HG03460 (cell line): ENCODE data around the gene NRIP1.
"Not testable (repeated sequence)": the region's sequence is repeated elsewhere in the genome, so short reads cannot be mapped to it uniquely, and the experiment has no call there.

ENCODE experiments used
- ATAC-seq: cut with Tn5 transposase; IDR thresholded peaks from one replicate; pipeline ENCODE4 v1.9.1; 2021; ENCODE audit not compliant: unreplicated experiment

Gene NRIP1

GRCh38 chr21:15039607-15040299 lies 25.0 kb downstream of the NRIP1 start:
- ATAC-seq: no peak

GRCh38 chr21:15037900-15038293 lies 26.9 kb downstream of the NRIP1 start:
- no peak for ATAC-seq

DNA sequence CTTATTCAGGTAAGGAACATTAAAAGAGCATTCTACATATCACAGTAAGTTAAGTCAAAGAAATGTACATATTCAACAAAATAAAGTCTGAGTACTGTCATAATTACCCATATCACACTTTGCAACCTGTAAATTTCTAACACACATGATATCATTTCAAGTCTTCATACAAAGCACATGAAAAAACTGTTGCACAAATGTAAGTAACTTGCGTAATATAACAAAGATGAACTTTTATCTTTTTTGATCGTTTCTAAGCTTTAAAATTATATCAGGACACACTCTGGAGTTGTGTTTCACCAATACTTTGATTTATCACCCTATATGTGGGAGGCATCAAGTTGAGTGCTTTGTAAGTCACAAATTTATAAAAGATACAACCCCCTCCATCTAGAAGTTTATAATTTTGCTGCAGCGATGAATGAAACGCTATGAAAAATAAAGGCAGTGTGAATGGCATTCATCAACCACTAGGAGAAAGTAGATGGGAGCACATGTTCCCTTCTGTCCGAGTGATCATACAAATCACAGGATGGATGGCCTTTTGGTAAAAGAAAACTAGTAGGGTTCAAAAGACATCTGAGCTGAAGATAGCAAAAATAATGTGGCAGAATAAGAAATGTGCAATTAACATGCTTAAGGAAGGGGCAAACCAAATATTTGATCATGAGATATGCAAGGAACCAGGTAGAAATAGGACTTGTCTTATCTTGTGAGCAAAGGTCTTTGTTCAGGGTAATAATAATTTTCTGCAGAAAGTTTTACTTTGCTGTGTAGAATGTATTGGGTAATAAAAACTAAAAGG lies 27.5 kb downstream of the NRIP1 start:
- ATAC-seq: no peak

DNA sequence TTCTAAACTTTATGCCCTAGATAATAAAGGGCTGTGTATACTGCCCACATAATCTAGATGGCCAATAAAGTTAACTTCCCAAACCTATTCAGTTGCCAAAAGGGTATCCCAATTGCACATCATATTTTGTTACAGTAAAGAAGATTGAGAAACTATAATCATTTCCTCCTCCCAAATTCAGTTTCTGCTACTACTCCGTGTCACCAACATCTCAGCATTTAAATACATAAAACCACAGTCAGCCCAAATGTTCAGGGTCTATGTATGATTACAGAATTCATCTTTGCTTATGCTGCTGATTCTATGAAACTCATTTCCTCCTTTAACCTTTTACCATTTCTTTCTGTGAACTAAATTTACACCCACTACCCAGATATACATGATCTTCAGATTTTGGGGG lies 28.6 kb downstream of the NRIP1 start:
- no peak for ATAC-seq

- no peak for ATAC-seq
Measured at GRCh38 chr21:15034126-15034853, 30.5 kb downstream of the NRIP1 start.

- ATAC-seq: no peak
Measured at GRCh38 chr21:15031790-15032357, 32.9 kb downstream of the NRIP1 start.

DNA sequence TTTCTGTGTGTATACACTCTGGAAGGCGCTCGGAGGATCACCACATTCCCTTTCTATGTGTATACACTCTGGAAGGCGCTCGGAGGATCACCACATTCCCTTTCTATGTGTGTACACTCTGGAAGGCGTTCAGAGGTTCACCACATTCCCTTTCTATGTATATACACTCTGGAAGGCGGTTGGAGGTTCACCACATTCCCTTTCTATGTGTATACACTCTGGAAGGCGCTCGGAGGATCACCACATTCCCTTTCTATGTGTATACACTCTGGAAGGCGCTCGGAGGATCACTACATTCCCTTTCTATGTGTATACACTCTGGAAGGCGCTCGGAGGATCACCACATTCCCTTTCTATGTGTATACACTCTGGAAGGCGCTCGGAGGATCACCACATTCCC lies 33.4 kb downstream of the NRIP1 start:
- not testable (repeated sequence) for ATAC-seq

- not testable (repeated sequence) for ATAC-seq
Measured at GRCh38 chr21:15030861-15031260, 33.9 kb downstream of the NRIP1 start.

DNA sequence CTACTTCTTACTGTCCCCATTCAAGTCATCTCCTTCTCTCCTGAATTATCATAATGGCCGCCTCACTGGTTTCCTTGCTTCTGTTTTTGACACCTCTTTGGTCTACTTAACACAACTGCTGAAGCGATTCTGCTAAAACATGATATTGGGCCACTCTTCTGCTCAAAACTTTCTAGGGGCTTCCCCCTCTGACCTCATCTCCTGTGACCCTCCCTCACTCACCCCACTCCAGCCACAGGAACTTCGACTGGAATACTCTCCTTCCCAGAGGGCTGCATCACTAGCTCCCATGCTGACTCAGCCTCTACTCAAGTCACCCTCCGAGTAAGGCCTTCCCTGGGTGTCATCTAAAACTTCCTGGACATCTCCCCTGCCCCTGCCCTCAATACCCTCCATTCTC lies 35.7 kb downstream of the NRIP1 start:
- ATAC-seq: no peak

DNA sequence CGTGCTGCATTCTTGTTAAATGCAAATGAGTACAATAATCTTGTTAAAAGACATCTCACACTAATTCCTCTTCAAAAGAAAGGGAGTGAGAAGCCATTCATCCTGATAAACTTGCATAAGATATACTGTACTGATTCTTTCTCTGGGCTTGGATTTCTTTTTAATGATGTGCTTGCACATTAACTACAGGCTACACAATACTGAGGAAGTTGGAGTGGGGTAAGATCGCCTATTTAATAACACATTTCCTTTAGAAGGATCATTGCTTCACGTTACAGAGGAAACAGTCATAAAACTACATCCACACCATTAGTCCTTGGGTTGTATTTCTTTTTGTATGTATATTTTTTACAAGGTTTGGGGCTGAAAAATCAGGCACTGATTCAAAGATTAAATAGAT lies 36.6 kb downstream of the NRIP1 start:
- ATAC-seq: no peak

GRCh38 chr21:15027056-15027455 lies 37.7 kb downstream of the NRIP1 start:
- no peak for ATAC-seq

- no peak for ATAC-seq
Measured at GRCh38 chr21:15026370-15026769, 38.4 kb downstream of the NRIP1 start.

DNA sequence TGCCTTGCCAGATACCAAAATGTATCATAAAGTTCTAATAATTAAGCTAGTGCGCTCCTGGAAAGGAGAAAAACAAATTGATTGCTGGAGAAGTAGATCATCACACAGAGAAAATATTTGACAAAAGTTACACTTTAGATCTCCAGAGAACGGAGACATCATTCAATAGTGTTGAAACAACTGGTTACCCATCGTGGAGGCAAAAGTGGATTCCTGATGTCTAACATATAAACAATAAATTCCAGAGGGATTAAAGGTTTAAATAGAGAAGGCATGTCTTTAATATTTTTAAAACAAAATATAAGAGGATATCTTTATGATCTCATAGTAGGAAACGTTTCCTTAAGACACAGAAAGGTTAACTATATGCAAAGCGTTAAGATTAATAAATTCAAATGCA lies 41.0 kb downstream of the NRIP1 start:
- ATAC-seq: no peak

DNA sequence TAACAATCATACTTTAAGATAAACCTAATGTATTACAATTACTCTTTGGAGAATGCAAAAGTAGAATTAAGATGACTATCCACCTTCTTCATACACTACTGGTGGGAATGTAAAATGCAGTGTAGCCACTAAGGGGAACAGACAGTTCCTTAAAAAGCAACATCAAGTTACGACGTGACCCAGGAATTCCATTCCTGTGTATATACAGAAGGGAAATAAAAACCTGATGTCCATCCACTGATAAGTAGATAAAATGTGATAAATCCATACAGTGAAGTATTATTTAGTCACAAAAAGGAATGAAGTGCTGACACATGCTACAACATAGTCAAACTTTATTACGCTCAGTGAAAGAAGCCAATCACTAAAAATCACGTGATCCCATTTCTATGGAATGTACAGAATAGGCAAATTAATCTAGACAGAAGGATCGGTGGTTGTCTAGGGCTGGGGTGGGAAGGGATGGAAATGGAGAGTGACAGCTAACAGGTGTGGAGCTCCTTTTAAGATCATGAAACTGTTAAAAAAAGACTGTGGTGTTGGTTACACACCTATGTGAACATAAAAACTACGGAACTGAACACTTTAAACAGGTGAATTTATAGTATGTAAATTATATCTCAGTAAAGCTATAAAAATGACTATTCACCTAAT lies 42.1 kb downstream of the NRIP1 start:
- ATAC-seq: no peak

GRCh38 chr21:15020797-15021196 lies 44.0 kb downstream of the NRIP1 start:
- ATAC-seq: no peak

DNA sequence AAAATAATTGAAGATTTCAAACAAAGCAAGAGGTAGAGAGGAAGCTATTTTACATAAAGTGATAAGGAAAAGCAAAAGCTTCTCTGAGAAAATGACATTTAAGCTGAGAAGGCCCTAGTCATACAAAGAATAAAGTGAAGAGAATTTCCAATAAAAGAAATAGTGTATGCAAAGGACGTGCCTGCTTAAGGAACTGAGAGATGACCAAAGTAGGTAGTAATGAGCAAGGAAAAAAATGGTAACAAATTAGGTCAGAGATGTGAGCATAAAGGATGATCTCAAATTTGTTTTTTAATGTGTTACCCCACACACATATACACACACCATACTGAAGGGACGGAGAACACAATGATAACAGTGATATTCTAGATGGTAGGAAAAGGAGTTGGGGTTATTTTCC lies 46.4 kb downstream of the NRIP1 start:
- no peak for ATAC-seq

- no peak for ATAC-seq
Measured at GRCh38 chr21:15015622-15016471, 49.0 kb downstream of the NRIP1 start.

DNA sequence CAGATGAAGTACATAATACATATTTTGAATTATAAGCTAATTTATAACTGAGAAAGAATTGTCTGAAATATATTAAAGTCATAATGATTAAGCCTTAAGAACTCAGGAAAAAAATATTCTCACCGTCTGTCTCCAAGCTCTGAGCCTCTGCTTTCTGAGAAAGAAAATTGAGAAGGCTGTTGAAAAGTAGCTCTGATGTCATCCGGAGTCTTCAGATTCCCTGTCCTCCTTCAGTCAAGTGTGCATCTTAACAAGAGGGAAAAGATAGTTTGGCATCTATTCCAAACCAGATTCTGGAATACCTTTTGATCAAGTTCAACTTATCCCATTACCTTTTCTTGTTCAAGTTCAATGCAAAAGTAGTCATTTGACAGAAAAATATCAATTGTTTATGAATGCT lies 50.6 kb downstream of the NRIP1 start:
- ATAC-seq: no peak

DNA sequence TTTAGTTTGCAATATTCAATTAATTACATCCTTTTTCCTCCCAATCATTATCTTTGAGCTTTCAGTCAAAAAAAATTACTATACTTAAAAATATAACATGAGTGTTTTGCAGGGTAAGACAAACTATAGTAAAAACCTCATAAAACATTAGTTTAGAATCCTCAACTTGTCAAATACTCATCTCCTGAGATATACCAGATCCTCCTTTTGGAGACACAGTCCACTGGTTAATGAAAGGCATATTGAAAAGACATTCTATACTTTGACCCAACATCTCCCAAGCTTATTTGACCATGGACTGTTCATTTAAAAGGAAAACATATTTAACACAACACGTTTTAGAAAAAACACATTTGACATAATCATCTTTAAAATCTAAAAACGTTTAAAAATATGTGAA lies 52.8 kb downstream of the NRIP1 start:
- ATAC-seq: no peak

DNA sequence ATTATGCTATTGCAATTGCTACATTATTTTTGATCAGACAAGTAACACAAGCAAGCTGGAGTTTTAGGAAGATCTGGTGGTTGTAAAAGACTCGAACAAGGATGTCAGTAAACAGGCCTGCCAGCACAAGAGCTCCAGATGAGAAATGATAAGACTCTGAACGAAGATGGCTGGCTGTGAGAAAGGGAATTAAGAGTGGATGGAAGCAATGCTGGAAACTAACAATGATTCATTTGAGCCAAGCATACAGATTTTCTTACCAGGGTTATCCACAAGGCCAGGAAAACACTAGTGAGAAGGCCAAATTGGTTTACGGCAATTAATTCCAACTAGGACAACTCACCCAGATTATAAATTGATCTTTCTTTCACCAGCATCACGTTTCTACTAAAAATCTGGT lies 54.2 kb downstream of the NRIP1 start:
- no peak for ATAC-seq
